ENCODE results near the gene CCM2.

The CCM2 gene

GRCh38 chr7:45053941-45054340, 53.9 kb downstream of the CCM2 start:
- TF ChIP-seq CTCF (IDR thresholded peaks at IDR 0.05; ENCODE audit: borderline replicate concordance, insufficient read depth, low read depth, low read length): no peak
- no peak overlapping the region for H3K4me3 ChIP-seq (ENCODE audit: low read depth, low read length)

- no peak for TF ChIP-seq CTCF (IDR thresholded peaks at IDR 0.05; ENCODE audit: borderline replicate concordance, insufficient read depth, low read depth, low read length)
- no peak overlapping the region for H3K4me3 ChIP-seq (ENCODE audit: low read depth, low read length)
These were observed 54.4 kb downstream of the CCM2 start for GRCh38 chr7:45054442-45054841.

- TF ChIP-seq CTCF (IDR thresholded peaks at IDR 0.05; ENCODE audit: borderline replicate concordance, insufficient read depth, low read depth, low read length): no peak
- H3K4me3 ChIP-seq (ENCODE audit: low read depth, low read length): no peak overlapping the region
These were observed 55.0 kb downstream of the CCM2 start for GRCh38 chr7:45055016-45055415.

- no peak for TF ChIP-seq CTCF (IDR thresholded peaks at IDR 0.05; ENCODE audit: borderline replicate concordance, insufficient read depth, low read depth, low read length)
- no peak overlapping the region for H3K4me3 ChIP-seq (ENCODE audit: low read depth, low read length)
These were observed 55.7 kb downstream of the CCM2 start for GRCh38 chr7:45055594-45056219.

- H3K4me3 ChIP-seq (ENCODE audit: low read depth, low read length): no peak overlapping the region
- TF ChIP-seq CTCF (IDR thresholded peaks at IDR 0.05; ENCODE audit: borderline replicate concordance, insufficient read depth, low read depth, low read length): no peak
These were observed 57.9 kb downstream of the CCM2 start for GRCh38 chr7:45057878-45058277.

GRCh38 chr7:45060295-45060694, 60.3 kb downstream of the CCM2 start:
- TF ChIP-seq CTCF (IDR thresholded peaks at IDR 0.05; ENCODE audit: borderline replicate concordance, insufficient read depth, low read depth, low read length): no peak
- H3K4me3 ChIP-seq (ENCODE audit: low read depth, low read length): no peak overlapping the region

GRCh38 chr7:45061352-45061751, 61.4 kb downstream of the CCM2 start:
- no peak for TF ChIP-seq CTCF (IDR thresholded peaks at IDR 0.05; ENCODE audit: borderline replicate concordance, insufficient read depth, low read depth, low read length)
- no peak overlapping the region for H3K4me3 ChIP-seq (ENCODE audit: low read depth, low read length)

Data from GM12875 (cell line).